OCI-LY1 (cell line): ENCODE data around the gene PMEPA1.

Experiments used
- H2AFZ ChIP-seq: fragments of 200-600 bp; sonication (generic), shearing (Covaris generic); 2 replicates; pipeline ENCODE4 v1.6.0; 2014; ENCODE audit warnings: antibody characterized with exemption, mild to moderate bottlenecking, low read length
- H3F3A ChIP-seq: fragments of 200-600 bp; sonication (generic), shearing (Covaris generic); 2 replicates; pipeline ENCODE4 v1.6.0; 2014; ENCODE audit warnings: mild to moderate bottlenecking, antibody characterized with exemption, low read length, moderate library complexity; ENCODE audit not compliant: insufficient read depth
- H3K27ac ChIP-seq: fragments of 200-600 bp; sonication (generic); 2 replicates; pipeline ENCODE4 v1.5.1; 2014; ENCODE audit warnings: low read length, mixed run types, mild to moderate bottlenecking, low read depth; ENCODE audit not compliant: poor library complexity, severe bottlenecking
- H3K27me3 ChIP-seq: fragments of 200-600 bp; sonication (generic); 2 replicates; pipeline ENCODE4 v1.6.0; 2014; ENCODE audit warnings: antibody characterized with exemption, mild to moderate bottlenecking, low read length, moderate library complexity; ENCODE audit not compliant: insufficient read depth
- H3K36me3 ChIP-seq: fragments of 200-600 bp; sonication (generic); 2 replicates; pipeline ENCODE4 v1.6.1; 2014; ENCODE audit warnings: mild to moderate bottlenecking, antibody characterized with exemption, low read length, moderate library complexity, mixed read lengths; ENCODE audit not compliant: insufficient read depth
- H3K4me1 ChIP-seq: fragments of 200-600 bp; sonication (generic); 2 replicates; pipeline ENCODE4 v1.5.1; 2014; ENCODE audit warnings: mild to moderate bottlenecking, low read length, moderate library complexity; ENCODE audit not compliant: insufficient read depth, severe bottlenecking
- H3K4me2 ChIP-seq: fragments of 200-600 bp; sonication (generic), shearing (Covaris generic); 2 replicates; pipeline ENCODE4 v1.6.1; 2014; ENCODE audit warnings: low read length
- H3K4me3 ChIP-seq: fragments of 200-600 bp; sonication (generic); 2 replicates; pipeline ENCODE4 v1.5.1; 2014; ENCODE audit warnings: low read length, low read depth, mild to moderate bottlenecking, mixed read lengths; ENCODE audit not compliant: poor library complexity, severe bottlenecking
- H3K79me2 ChIP-seq: fragments of 200-600 bp; shearing (Covaris generic); 2 replicates; pipeline ENCODE4 v1.6.1; 2016; ENCODE audit warnings: mixed run types, low read length, mixed read lengths; ENCODE audit not compliant: insufficient read depth
- H3K9ac ChIP-seq: fragments of 200-600 bp; sonication (generic), shearing (Covaris generic); 2 replicates; pipeline ENCODE4 v1.6.1; 2014; ENCODE audit warnings: mild to moderate bottlenecking, low read length, mixed read lengths
- H3K9me2 ChIP-seq: fragments of 200-600 bp; sonication (generic), shearing (Covaris generic); 2 replicates; pipeline ENCODE4 v1.6.1; 2014; ENCODE audit warnings: low read depth, mild to moderate bottlenecking, low read length, mixed read lengths
- H3K9me3 ChIP-seq: fragments of 200-600 bp; shearing (Covaris generic); 2 replicates; pipeline ENCODE4 v1.6.1; 2014; ENCODE audit warnings: low read length, mixed read lengths
- H4K20me1 ChIP-seq: fragments of 200-600 bp; sonication (generic), shearing (Covaris generic); 2 replicates; pipeline ENCODE4 v1.6.0; 2016; ENCODE audit warnings: mild to moderate bottlenecking, low read length; ENCODE audit not compliant: insufficient read depth
- EZH2 ChIP-seq: fragments of 200-600 bp; sonication (generic), shearing (Covaris generic); IDR thresholded peaks from 2 replicates; pipeline ENCODE4 v1.8.0; 2017; ENCODE audit warnings: borderline replicate concordance, mixed run types, mild to moderate bottlenecking, antibody characterized with exemption, low read length, moderate library complexity, mixed read lengths
- TF ChIP-seq, protein P1 (sequence below): fragments of 200-600 bp; sonication (generic), shearing (Covaris generic); IDR thresholded peaks from 2 replicates; pipeline ENCODE4 v1.5.1; 2017; ENCODE audit warnings: mild to moderate bottlenecking, antibody characterized with exemption, low read length, moderate library complexity, mixed read lengths

Gene PMEPA1

GRCh38 chr20:57738053-57738452 lies 28.2 kb upstream of the PMEPA1 start:
- Histone ChIP-seq H3F3A (no peaks in the 10 kb centered on the region), H3K9me2 (no peaks in the 10 kb centered on the region), H3K27ac (no peak overlapping the region), H3K9ac (no peak overlapping the region), H3K4me3 (no peak overlapping the region), H2AFZ (no peak overlapping the region), H3K4me1 (no peaks in the 10 kb centered on the region), H3K79me2 (no peaks in the 10 kb centered on the region), H3K4me2 (no peak overlapping the region), H3K36me3 (no peaks in the 10 kb centered on the region), H3K27me3 (peaks cover 6% of the 10 kb centered on the region; the same call in 1 of the 2 replicates), H3K9me3 (no peaks in the 10 kb centered on the region), H4K20me1 (no peaks in the 10 kb centered on the region)
- TF ChIP-seq, protein P1, sequence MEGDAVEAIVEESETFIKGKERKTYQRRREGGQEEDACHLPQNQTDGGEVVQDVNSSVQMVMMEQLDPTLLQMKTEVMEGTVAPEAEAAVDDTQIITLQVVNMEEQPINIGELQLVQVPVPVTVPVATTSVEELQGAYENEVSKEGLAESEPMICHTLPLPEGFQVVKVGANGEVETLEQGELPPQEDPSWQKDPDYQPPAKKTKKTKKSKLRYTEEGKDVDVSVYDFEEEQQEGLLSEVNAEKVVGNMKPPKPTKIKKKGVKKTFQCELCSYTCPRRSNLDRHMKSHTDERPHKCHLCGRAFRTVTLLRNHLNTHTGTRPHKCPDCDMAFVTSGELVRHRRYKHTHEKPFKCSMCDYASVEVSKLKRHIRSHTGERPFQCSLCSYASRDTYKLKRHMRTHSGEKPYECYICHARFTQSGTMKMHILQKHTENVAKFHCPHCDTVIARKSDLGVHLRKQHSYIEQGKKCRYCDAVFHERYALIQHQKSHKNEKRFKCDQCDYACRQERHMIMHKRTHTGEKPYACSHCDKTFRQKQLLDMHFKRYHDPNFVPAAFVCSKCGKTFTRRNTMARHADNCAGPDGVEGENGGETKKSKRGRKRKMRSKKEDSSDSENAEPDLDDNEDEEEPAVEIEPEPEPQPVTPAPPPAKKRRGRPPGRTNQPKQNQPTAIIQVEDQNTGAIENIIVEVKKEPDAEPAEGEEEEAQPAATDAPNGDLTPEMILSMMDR: no peak
- TF ChIP-seq EZH2: no peak

- Histone ChIP-seq H3K4me3 (no peak overlapping the region), H3K9me2 (no peaks in the 10 kb centered on the region), H2AFZ (no peak overlapping the region), H3K9me3 (no peaks in the 10 kb centered on the region), H3K27me3 (peaks cover 6% of the 10 kb centered on the region; the same call in 1 of the 2 replicates), H3K27ac (no peak overlapping the region), H3K4me2 (no peak overlapping the region), H3K36me3 (no peaks in the 10 kb centered on the region), H4K20me1 (no peaks in the 10 kb centered on the region), H3F3A (no peaks in the 10 kb centered on the region), H3K4me1 (no peaks in the 10 kb centered on the region), H3K79me2 (no peaks in the 10 kb centered on the region), H3K9ac (no peak overlapping the region)
- TF ChIP-seq, protein P1: no peak
- no peak for TF ChIP-seq EZH2
Observed at GRCh38 chr20:57737349-57737748, 27.5 kb upstream of the PMEPA1 start.

GRCh38 chr20:57736738-57737347 lies 27.0 kb upstream of the PMEPA1 start:
- TF ChIP-seq, protein P1: no peak
- TF ChIP-seq EZH2: no peak
- H3K9ac ChIP-seq: no peak overlapping the region
- no peak overlapping the region for H3K27ac ChIP-seq
- H3K9me3 ChIP-seq: no peaks in the 10 kb centered on the region
- no peaks in the 10 kb centered on the region for H3F3A ChIP-seq
- no peaks in the 10 kb centered on the region for H3K9me2 ChIP-seq
- H3K27me3 ChIP-seq: peaks cover 6% of the 10 kb centered on the region; the same call in 1 of the 2 replicates
- no peak overlapping the region for H3K4me2 ChIP-seq
- no peaks in the 10 kb centered on the region for H3K4me1 ChIP-seq
- H4K20me1 ChIP-seq: no peaks in the 10 kb centered on the region
- H3K36me3 ChIP-seq: no peaks in the 10 kb centered on the region
- H3K79me2 ChIP-seq: no peaks in the 10 kb centered on the region
- no peak overlapping the region for H2AFZ ChIP-seq
- H3K4me3 ChIP-seq: no peak overlapping the region
